HG03439 (cell line): ENCODE results near the gene VRK2.
"Not testable (repeated sequence)": the region's sequence is repeated elsewhere in the genome, so short reads cannot be mapped to it uniquely, and the experiment has no call there.

Experiments used
- ATAC-seq: cut with Tn5 transposase; IDR thresholded peaks from one replicate; pipeline ENCODE4 v1.9.1; 2021; ENCODE audit warnings: mild to moderate bottlenecking, moderate library complexity; ENCODE audit not compliant: unreplicated experiment

Gene VRK2

GRCh38 chr2:58106896-58107295, 60.3 kb downstream of the VRK2 start:
- no peak for ATAC-seq

DNA sequence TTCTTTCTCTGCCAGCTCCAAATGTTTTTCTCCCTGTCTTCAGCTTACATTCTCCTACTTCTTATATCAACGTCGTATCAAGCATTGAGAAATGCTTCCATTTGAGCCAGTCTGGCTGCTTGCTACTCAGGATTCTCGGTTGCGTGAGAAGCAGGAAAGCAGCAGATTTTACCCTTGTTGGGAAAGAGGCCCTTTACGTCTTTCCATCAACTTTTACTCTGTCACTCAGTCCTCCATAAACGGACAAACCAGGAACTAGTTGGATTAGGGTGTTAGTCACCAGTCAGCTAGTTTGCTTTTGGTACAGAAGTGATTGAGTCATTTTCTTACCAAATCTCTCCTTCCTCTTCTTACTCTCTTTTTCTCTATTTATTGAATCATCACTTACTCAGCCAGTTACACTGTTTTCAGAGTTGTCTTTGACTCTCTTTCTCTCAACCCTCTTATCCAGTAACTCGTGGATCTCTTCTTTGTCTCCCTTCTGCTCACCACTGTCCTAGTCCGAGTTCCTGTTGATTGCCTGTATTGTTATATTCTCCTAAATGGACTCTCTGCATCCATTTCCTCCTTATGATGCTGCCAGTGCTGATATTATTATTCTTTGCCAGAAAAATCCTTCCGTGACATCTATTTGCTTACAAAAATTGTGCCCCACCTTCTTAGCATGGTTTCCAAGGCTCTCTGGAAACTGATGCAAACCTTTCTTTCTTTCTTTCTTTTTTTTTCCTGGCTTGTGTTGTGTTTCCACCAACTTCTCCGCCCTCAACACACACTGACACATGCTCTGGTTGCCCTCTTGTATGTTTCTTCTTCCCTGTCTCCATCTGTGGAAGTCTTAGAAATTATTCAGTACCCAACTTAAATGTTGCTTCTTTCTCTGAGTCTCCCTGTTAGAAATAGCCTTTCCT, 61.5 kb downstream of the VRK2 start:
- no peak for ATAC-seq

GRCh38 chr2:58109481-58109880, 62.9 kb downstream of the VRK2 start:
- no peak for ATAC-seq

DNA sequence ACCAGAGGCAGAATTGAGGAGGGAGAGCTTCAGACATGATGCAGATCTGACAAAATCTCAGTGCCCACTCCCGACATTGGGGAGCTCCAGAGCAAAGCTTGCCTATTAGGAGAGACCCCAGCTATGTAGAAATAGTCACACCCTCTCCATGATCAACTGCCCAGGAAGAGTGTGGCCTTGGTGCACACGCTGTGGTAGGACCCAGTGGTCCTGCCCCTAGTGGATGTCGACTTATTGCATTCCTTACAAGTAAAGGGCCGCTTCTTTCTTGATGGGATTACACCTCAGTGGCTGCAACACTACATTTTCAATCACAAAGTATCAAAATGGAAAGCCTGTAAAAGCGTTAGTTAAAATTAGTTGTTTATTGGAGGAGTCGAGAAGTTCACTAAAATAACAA, 64.2 kb downstream of the VRK2 start:
- ATAC-seq, result no peak

DNA sequence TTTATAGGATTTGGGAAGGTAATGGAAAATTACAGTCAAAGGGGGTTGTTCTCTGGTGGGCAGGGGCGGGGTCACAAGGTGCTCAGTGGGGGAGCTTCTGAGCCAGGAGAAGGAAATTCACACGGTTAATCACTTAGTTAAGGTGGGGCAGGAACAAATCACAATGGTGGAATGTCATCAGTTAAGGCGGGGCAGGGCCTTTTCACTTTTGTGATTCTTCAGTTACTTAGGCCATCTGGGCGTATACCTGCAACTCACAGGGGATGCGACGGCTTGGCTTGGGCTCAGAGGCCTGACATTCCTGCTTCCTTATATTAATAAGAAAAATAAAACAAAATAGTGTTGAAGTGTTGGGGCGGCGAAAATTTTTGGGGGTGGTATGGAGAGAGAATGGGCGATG, 67.0 kb downstream of the VRK2 start:
- not testable (repeated sequence) for ATAC-seq

DNA sequence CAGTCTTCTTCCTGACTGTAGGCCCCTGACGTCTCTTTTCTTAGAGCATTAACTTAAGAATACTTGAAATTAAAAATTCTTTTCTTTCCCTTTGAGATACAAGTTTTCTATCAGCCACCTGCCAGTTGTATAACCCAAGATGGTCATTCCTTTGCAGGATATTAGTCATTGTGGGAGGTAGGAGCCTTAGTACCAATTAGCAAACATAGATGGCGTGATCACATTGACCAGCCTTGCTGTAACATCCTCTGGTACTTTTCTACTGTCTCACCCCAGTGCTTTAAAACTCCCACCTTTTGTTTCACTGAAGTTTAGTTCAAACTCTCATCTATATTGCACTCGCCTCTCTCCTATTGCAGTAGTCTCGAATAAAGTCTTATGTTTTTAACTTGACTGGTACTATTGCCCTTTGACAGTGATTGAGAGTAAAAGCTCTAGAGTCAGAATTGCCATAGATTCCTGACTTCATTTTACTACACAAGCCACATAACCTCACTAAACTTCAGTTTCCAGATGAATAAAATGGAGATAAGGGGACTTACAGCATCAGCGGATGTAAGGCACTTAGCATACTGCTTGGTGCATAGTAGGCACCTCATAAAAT, 74.1 kb downstream of the VRK2 start:
- no peak for ATAC-seq

- no peak for ATAC-seq
Measured at GRCh38 chr2:58122040-58122439, 75.4 kb downstream of the VRK2 start.

DNA sequence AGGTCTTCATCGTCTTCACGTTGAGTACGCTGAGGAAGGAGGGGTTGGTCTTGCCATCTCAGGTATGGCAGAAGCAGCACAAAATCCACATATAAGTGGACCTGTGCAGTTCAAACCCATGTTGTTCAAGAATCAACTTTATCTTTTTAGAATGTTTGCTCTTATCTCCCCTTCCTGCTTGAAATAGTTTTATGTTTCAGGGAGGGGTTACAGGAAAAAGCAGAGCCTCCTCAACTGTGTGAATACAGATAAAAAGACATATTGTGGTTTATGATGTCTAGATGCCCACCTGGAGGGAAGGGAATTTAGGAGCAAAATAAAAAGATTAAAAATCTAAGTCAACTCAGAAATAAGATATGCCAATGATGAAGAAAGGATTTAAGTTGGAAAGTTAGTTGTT, 75.9 kb downstream of the VRK2 start:
- no peak for ATAC-seq

DNA sequence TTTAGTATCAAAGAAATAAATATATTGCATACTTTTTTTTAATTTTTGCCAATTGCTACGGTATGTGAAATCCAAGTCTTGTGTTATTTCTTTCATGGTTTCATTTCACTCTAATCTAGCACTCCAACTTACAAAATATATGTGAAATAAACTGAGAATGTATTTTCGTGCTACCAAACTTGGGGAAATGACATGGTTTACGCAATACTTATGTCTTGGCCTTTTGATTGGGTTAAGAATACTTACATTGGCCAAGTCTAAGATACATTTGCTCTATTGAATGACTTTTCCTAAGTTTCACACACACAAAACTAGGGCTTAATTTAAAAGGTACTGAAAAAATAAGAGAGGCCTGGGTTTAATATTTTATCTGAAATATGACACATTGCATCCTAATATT, 80.5 kb downstream of the VRK2 start:
- no peak for ATAC-seq

DNA sequence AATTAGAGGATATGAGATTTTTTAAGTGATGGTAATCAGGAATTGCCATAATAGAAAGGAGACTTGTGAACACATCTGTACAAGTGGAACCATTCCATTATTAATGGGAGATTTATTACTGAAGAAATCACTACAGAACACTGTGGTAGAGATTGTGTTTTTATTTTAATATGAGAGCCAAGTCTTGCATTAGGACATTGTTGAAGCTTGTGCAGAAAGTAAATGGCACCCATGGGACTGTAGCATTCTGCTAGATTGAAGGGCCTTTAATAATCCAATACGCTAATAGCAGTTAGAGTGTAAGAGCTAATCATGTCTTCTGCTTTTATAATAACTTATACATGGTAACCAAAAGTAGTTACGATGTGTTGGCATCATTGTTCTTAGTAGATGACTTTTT, 83.6 kb downstream of the VRK2 start:
- ATAC-seq, result no peak

GRCh38 chr2:58131191-58132011, 84.8 kb downstream of the VRK2 start:
- ATAC-seq, result no peak

- no peak for ATAC-seq
Measured at GRCh38 chr2:58133395-58133794, 86.8 kb downstream of the VRK2 start.

DNA sequence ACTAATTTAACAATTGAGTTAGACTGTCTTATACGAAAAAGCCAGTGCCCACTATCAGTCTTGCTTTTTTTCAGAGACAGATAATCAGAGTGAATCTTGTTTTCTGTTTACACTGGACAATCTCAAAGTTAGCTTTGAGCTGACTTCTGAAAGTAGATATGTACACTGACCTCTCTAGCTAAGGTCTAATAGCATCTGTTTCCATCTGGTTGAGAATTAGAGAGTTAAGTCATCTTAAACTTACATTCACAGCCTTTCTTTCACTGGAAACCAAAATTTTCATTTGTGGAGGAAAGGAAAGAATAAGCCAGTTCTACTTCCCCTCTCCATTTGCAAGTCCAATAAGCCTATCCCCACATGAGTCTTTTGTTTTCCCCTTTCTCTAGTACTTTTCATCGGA, 89.3 kb downstream of the VRK2 start:
- ATAC-seq, result no peak

DNA sequence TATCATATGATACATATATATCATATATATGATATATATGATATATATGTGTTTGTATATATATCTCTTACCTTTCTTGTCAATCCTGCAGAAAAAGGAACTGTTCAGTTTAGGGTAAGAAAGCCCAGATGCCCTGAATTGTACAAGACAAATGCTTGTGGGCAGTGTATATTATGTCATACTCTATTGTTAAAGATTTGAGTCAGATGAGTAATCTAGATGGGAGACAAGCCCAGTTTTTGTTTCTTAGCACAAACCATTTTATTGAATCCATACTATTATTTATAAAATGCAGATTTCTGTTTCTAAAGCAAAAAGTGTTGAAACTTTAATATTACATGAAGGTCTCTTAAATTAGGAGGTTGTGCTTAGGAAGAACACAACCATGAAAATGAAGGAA, 90.6 kb downstream of the VRK2 start:
- ATAC-seq, result no peak

DNA sequence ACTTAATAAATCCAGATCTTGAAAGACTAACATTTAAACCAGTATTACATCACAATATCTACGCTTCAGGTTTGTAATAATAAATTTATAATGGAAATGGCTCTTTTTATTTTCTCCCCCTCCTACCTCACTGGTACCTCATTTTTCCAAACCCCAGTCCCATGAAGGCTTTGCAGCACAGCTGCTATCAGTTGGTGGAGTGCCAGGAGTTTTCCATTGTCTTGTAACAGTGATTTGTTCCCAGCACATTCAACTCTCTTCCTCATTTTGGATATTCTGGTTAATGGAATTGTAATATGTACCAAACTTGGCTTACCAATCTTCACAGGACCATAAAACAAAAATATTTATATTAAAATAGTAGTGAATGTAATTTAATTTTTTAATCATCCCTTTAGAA, 91.2 kb downstream of the VRK2 start:
- ATAC-seq, result no peak

DNA sequence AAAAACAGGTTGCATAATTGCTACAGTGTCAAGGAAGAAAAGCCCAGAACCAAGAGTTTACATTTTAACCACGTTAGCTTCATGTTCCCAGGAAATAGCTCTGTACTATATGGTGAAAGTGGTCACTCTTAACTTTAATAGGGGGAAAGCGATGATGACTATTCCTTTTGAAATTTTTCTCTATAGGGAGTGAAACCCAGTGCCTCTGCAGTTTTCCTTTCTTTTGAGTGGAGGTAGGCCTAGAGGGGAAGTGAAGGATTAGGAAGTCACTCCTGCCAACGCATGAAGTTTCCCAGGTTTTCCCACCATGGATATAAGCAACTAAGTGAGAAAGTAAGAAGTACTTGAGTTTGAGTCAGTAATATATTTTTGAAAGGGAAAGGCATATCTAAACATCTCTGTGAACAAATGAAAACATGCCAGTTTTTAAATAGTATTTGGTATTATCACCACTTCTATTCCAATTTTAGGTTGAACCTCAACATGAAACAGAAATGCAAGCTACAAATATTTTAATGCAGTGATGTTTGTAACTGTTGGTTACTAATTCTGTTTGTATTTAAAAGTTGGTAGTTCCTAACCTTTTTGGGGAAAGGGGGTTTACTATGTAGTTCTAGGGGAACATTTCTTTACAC, 91.9 kb downstream of the VRK2 start:
- ATAC-seq, result no peak

GRCh38 chr2:58140508-58141072, 94.0 kb downstream of the VRK2 start:
- ATAC-seq, result no peak

DNA sequence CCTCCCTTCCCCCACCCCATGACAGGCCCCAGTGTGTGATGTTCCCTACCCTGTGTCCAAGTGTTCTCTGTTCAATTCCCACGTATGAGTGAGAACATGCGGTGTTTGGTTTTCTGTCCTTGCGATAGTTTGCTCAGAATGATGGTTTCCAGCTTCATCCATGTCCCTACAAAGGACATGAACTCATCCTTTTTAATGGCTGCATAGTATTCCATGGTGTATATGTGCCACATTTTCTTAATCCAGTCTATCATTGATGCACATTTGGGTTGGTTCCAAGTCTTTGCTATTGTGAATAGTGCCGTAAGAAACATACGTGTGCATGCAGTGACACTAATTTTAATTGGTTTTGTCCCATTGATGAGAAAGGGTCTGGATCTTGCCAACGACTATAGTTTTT, 99.2 kb downstream of the VRK2 start:
- not testable (repeated sequence) for ATAC-seq

- ATAC-seq, result no peak
Measured at GRCh38 chr2:58146707-58147106, 100.1 kb downstream of the VRK2 start.

DNA sequence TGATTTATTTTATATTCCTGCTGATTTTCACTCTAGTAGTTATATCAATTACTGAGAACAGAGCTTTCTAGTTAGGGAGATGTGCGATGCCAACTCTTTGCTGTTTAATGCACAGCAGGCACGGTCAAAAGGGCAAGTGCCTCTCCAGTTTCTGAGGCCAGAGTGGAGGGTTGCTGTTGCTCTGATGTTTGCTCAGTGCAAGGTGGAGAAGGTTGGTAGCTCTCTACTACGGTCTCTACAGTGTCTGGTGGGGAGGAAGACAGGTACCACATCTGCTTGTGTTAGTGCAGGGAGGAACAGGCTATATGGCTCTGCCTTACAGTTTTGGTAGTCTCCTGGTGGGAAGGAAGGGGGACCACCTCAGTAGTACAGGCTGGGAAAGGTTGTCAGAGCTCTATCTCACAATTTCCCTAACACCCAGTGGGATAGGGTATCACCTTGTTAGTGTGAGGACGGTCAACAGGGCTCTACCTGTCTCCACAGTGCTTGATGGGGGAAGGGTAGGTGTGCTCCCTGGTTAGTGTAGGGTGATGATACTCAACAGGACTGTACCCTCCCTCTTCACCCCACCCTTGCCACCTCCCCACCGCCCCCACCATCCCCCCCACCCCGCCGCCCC, 108.7 kb downstream of the VRK2 start:
- no peak for ATAC-seq
